Stimulated activated CD8-positive, alpha-beta memory T cell treated with anti-CD3 and anti-CD28 coated beads, Interleukin-15, amount 100 ng/mL, for 1 hour (primary cell): Measurements from ENCODE around the gene GALK1.
"Not testable (repeated sequence)": the region's sequence is repeated elsewhere in the genome, so short reads cannot be mapped to it uniquely, and the experiment has no call there.

Experiments
- DNase-seq: peaks from one replicate; pipeline ENCODE4 v3.0.0-alpha.2; 2020; ENCODE audit warnings: low read depth

Gene GALK1

GRCh38 chr17:75764711-75765421 lies at the start of gene GALK1:
Gene GALK1 (minus strand): TSS chr17:75765192. CDS start chr17:75765136, 56 bp downstream.
- peak; percentile 32 for DNase-seq

- no peak for DNase-seq
Measured at GRCh38 chr17:75814021-75814395, 49.0 kb upstream of the GALK1 start.

DNA sequence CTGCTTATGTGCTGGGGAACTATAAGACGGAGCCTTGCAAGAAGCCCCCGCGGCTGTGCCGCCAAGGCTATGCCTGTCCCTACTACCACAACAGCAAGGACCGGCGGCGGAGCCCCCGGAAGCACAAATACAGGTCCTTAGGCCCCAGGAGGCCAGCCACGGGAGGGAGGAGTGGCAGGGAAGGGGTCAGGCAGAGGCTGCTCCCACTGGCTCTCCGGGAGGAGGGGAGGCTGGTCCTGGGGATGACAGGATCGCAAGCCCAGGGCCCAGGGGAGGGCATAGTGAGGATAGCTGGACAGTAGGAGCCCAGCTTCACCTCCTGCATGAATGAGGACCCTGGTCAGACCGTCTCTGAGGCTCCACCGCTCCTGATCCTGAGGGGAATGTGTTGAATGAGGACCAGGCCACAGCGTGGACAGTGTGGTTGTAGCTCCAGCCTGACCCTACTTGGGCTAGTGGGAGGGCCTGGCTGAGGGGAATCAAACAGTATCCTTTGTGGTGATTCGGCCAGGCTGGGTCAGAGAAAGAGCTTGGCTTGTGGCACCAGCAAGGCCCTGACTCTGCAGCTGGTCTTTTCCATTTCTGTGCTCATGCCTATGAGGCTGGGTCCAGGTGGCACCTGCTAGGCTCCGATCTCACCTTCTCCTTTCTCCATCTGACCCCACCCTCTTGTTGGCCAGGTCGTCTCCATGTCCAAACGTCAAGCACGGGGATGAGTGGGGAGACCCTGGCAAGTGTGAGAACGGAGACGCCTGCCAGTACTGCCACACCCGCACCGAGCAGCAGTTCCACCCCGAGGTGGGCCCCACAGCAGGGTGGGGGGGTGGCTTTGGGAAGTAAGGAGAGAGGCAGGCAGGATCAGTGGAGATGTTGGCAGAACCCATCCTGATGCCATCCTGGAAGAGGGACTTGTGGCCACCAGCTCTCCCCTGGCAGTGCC lies 48.4 kb upstream of the GALK1 start:
- DNase-seq: no peak

DNA sequence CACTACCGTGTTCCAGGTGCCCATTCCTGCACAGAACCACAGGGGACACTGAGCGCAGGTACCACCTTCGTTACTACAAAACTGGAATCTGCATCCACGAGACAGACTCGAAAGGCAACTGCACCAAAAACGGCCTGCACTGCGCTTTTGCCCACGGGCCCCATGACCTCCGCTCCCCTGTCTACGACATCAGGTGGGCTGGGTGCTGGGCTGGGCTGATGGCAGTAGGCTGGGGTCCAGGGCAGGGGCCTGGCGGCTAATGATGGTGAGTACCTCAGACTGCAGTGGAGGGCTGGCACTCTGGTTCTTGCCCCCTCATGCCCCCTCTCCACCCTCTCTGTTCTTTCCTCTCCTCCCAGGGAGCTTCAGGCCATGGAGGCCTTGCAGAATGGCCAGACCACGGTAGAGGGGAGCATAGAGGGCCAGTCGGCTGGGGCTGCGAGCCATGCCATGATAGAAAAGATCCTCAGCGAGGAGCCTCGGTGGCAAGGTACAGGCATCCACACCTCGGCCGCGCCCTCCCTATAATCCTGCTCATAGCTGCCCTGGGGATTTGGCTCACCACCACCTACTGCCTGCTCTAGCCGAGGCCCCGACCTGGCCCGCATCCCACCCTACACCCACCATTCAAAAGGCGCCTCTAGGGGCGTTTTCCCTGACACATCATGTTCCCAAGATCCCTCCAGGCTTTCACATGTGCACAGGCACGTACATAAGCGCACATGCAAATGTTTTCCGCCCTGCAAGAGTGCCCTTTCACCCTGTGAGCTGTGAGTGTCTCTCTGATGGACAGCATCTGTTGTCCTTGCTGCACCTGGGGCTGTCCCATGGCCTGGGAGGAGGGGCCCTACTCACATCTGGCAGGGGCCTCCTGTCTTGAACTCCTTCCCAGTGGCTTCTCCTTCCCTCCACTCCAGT lies 47.4 kb upstream of the GALK1 start:
- DNase-seq: no peak

DNA sequence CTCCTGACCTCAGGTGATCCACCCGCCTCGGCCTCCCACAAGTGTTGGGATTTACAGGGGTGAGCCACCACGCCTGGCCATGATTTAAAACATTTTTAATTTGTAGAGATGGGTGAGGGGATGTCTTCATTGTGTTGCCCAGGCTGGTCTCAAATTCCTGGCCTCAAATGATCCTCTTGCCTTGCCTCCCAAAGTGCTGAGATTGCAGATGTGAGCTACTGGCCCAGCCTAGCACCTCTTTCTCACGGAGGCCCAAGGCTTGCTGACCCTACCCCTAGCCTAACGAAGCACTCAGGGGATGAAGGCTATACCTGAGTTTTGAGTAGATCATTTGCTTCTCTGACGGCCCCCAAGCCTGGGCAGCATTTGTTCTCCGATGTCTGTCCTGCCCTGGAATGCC lies 46.2 kb upstream of the GALK1 start:
- DNase-seq: no peak

- not testable (repeated sequence) for DNase-seq
Measured at GRCh38 chr17:75810756-75811155, 45.8 kb upstream of the GALK1 start.

DNA sequence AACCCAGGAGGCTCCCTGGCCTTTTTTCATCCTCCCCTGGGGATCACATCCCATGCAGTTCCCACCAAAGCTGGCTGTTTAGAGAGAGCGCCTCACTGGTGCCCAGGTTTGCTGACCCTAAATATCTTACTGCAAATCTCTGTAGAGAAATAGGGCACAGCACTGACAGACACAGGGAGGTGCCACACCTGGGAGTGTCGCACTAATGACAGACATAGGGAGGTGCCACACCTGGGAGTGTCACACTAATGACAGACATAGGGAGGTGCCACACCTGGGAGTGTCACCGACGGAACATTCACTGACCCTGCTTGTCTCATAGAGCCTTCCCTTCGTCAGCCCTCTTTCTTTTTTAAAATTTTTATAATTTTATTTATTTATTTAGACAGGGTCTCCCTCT lies 45.2 kb upstream of the GALK1 start:
- DNase-seq: no peak

GRCh38 chr17:75809631-75810111 lies 44.7 kb upstream of the GALK1 start:
- DNase-seq: no peak

GRCh38 chr17:75808905-75809621 lies 44.1 kb upstream of the GALK1 start:
- no peak for DNase-seq

DNA sequence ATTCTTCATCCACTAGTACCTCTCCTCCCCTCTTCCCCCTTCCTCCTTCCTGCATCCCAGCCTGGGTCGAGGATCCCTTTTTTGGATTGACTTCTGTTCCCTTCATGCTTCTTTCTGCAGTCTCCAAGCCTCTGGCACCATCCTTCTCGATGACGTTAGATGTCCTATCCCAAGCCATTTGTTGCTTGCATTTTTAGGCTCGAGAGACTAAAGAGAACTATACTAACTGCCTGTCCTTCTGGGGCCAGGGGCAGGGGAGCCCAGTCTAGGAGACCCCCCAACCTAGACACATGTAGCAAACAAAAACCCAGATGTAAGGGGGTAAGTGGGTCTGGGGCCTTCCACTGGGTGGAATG lies 43.5 kb upstream of the GALK1 start:
- no peak for DNase-seq

- no peak for DNase-seq
Measured at GRCh38 chr17:75807861-75808260, 42.9 kb upstream of the GALK1 start.

GRCh38 chr17:75806822-75807500 lies 42.0 kb upstream of the GALK1 start:
- DNase-seq: no peak

DNA sequence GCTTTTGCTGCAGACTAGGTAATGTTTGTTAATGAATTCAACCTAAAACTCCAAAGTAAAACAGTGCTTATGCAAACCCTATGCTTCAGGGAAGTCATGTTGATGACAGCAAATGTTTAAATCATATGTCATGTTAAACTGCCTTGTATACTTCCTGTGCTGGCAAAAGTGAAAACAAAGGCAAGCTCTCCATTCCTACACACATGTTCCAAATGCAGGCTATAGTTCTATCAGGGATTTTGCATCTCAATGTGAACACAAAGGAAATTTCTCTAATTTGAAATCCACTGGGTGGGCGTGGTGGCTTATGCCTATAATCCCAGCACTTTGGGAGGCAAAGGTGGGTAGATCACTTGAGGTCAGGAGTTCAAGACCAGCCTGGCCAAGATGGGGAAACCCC lies 38.9 kb upstream of the GALK1 start:
- DNase-seq: no peak

DNA sequence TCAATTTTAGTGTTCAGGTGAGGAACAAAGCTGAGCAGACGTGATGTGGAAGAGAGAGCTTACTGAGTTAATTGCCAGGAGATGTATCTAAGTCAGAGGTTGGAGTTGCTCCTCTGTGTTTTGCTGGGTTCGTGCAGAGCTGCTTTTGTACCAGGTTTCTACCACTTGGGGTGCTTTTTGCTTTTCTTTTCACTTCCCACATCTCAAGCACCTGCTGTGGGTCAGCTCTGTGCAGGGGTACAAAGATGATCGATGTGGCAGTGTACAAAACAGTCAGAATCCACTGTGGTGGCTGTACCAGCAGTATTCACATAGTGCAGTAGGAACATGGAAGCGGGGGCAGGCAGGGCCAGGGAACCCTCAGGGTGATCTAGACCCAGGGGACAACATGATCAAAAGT lies 34.4 kb upstream of the GALK1 start:
- DNase-seq: no peak

GRCh38 chr17:75795820-75796607 lies 31.0 kb upstream of the GALK1 start:
- no peak for DNase-seq

- DNase-seq: no peak
Measured at GRCh38 chr17:75793460-75793859, 28.5 kb upstream of the GALK1 start.

DNA sequence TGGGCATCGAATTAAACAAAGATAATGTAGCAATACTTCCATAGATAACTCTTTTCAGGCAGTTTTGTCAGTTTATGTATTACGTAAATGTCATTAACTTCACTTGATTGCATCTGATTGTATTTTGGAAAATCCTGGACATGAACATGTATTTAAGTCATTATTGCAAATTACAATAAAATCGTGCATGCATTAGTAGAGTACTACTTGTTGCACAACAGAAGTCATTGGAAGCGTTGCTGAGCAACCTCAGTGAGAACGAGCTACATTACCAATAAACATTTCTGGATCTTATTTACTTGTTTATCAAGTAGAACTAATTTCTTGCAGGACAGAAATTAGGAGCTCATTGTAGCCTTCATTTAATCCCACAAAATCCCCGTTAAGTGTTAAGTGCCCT lies 26.3 kb upstream of the GALK1 start:
- DNase-seq: no peak

- peak; percentile 70 for DNase-seq
Measured at GRCh38 chr17:75785016-75785890, 20.3 kb upstream of the GALK1 start.

- DNase-seq: peak; percentile 95
Measured at GRCh38 chr17:75784473-75785015, 19.6 kb upstream of the GALK1 start, which contains the start of gene UNK. Gene UNK (plus strand): TSS chr17:75784806. CDS start chr17:75784881, 75 bp downstream.
